Adrenal gland (tissue), 12 donors: Measurements from ENCODE around the gene FOXJ2. TPM values are rescaled to one million over a fixed set of nuclear protein-coding genes. Genes with fewer than 3 reads are reported as not detected.

ENCODE experiments used
- DNase-seq, 7 donors: peaks; one replicate each; pipeline ENCODE4 v3.0.0-alpha.2; 2019 to 2020
- H3K27ac ChIP-seq, 5 donors: fragments of 200-600 bp; sonication (generic) in 4 of 5; 1 replicate in 3 of 5; 2 replicates in 2 of 5; pipeline versions ENCODE4 v1.5.1 to v1.8.0; 2016 to 2020; ENCODE audit warnings: mild to moderate bottlenecking in 1 of 5
- H3K27me3 ChIP-seq: fragments of 200-600 bp; 2 replicates; pipeline ENCODE4 v1.8.0; 2021
- H3K36me3 ChIP-seq, 2 donors: fragments of 200-600 bp; replicated peaks in 1 of 2; 1 replicate in 1 of 2; 2 replicates in 1 of 2; pipeline versions ENCODE4 v1.5.1 to v1.8.0; 2018 to 2022
- H3K4me1 ChIP-seq, 2 donors: fragments of 200-600 bp; replicated peaks in 1 of 2; 1 replicate in 1 of 2; 2 replicates in 1 of 2; pipeline versions ENCODE4 v1.5.1 to v1.8.0; 2018 to 2021
- H3K4me3 ChIP-seq, 4 donors: fragments of 200-600 bp; sonication (generic) in 3 of 4; one replicate each; pipeline ENCODE4 v1.5.1; 2016 to 2018
- H3K9me3 ChIP-seq, 3 donors: fragments of 200-600 bp; sonication (generic) in 1 of 3; replicated peaks in 1 of 3; 1 replicate in 2 of 3; 2 replicates in 1 of 3; pipeline versions ENCODE4 v1.5.1 to v1.8.0; 2016 to 2021
- POLR2A ChIP-seq, 2 donors: fragments of 450-650 bp; IDR thresholded peaks; one replicate each; pipeline ENCODE4 v1.6.1; 2017; ENCODE audit warnings: antibody characterized with exemption in 2 of 2, mild to moderate bottlenecking in 2 of 2, moderate library complexity in 1 of 2
- WGBS, 4 donors: extraction: QIAGEN DNeasy Blood & Tissue Kit in 2 of 4; methylation state at CpG; one replicate each; pipeline versions ENCODE4 v1.1.5 to v1.1.7; 2013 to 2017; 5-methylcytosine and 5-hydroxymethylcytosine counted together
- intact Hi-C, 2 donors: fragments of 100-400 bp; cut with DNase I; formaldehyde crosslinking; loops; one replicate each; pipeline versions ENCODE4 v1.14.1 to v1.15.0; 2022 to 2023
- polyA plus RNA-seq, 3 donors: library from polyadenylated mRNA; stranded (reverse); fragments of 200-250 nt in 2 of 3; fragments of 350-450 nt in 1 of 3; fragmentation: Illumina TruSeq in 1 of 3; extraction: RNeasy Lipid Tissue Mini Kit (QIAGEN cat#74804) in 1 of 3; gene quantifications; one replicate each; pipeline ENCODE4 v1.2.3, GENCODE V29; 2013 to 2014
- total RNA-seq, 9 donors: library from RNA; depleted of rRNA in 4 of 9; stranded (reverse); fragments of >200 nt in 4 of 9; fragments of 120-200 nt in 1 of 9; fragmentation: NEBNext Ultra II Directional in 1 of 9; extraction: Animal tissue kit (Norgen Biotek cat#: 25700) in 1 of 9; gene quantifications; one replicate each; pipeline versions ENCODE4 v1.1.0 to v1.2.4, GENCODE V29; 2013 to 2023
- TF ChIP-seq, protein P1 (sequence below), 6 experiments: fragments of 450-650 bp in 4 of 6; fragments of 200-600 bp in 2 of 6; sonication (generic) in 1 of 6; IDR thresholded peaks; 1 replicate in 5 of 6; 2 replicates in 1 of 6; pipeline versions ENCODE4 v1.5.1 to v1.8.0; 2016 to 2021; ENCODE audit warnings: antibody characterized with exemption in 6 of 6, mild to moderate bottlenecking in 2 of 6, moderate library complexity in 1 of 6
- donor health status: healthy with polysubstance abuse.
- donor health status: Bipolar disorder and iron deficiency.
- donor health status: DM: yes; HTN: yes; CAD: no.
- donor health status: DM: no; HTN: no; CAD: no.
- donor health status: DM: no; HTN: no; CAD: no.
- donor health status: DM: yes; HTN: yes; CAD: no.

Gene FOXJ2
- total and polyA plus RNA-seq, 12 donors: 7.1 to 20.8 (median 12.8) TPM

DNA sequence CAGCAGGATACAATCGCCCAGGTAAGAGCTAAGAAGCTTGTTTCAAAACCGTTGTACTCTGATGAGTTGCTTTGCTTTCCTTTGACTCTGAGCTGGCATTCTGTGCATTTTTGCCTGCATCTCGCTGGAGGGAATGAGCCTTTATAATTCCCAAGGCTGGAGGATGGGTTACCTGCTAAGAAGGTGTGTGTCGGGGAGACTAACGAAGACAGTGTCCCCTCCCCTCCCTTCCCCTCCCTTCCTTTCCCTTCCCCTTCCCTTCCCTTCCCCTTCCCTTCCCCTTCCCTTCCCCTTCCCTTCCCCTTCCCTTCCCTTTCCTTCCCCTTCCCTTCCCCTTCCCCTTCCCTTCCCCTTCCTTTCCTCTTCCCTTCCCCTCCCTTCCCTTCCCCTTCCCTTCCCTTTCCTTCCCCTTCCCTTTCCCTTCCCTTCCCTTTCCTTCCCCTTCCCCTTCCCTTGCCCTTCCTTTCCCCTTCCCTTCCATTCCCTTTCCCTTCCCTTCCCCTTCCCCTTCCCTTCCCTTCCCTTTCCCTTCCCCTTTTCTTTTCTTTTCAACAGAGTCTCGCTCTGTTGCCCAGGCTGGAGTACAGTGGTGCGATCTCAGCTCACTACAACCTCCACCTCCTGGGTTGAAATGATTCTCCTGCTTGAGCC, 18.2 kb downstream of the FOXJ2 start:
- DNase-seq: no peak
- 86 to 90% (median 88%) methylated on average over 6 to 7 of the region's 7 CpGs for WGBS, 4 donors
- Histone ChIP-seq H3K9me3 (no peaks in the 10 kb centered on the region), H3K27me3 (no peaks in the 10 kb centered on the region), H3K4me3 (no peak overlapping the region), H3K4me1 (peaks cover 4 to 37% of the 10 kb centered on the region in 2 donors), H3K36me3 (peaks cover 0 to 84% of the 10 kb centered on the region in 2 donors), H3K27ac (peak overlapping the region in 1 of 5 donors; percentile 27)
- intact Hi-C loops: no loop called here
- TF ChIP-seq POLR2A (IDR thresholded peaks at IDR 0.05): no peak
- TF ChIP-seq, protein P1, sequence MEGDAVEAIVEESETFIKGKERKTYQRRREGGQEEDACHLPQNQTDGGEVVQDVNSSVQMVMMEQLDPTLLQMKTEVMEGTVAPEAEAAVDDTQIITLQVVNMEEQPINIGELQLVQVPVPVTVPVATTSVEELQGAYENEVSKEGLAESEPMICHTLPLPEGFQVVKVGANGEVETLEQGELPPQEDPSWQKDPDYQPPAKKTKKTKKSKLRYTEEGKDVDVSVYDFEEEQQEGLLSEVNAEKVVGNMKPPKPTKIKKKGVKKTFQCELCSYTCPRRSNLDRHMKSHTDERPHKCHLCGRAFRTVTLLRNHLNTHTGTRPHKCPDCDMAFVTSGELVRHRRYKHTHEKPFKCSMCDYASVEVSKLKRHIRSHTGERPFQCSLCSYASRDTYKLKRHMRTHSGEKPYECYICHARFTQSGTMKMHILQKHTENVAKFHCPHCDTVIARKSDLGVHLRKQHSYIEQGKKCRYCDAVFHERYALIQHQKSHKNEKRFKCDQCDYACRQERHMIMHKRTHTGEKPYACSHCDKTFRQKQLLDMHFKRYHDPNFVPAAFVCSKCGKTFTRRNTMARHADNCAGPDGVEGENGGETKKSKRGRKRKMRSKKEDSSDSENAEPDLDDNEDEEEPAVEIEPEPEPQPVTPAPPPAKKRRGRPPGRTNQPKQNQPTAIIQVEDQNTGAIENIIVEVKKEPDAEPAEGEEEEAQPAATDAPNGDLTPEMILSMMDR (IDR thresholded peaks at IDR 0.05): no peak

DNA sequence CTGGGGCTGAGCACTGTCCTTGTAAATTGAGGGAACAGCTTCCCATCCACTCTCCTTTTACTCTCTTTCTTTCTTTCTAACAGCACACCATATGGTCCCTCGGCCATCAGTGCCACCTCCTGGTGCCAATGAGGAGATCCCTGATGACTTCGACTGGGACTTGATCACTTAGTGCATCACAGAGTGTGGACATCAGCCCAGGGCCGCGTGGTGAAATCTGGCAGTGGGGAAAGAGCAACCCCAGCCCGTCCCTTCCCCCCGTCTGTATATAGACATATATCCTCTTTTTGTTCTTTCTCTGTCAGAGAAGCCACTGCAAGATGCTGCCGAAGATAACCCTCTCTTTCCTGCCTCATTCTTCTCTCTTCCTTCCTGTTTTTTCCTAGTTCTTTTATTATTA, 20.2 kb downstream of the FOXJ2 start:
- Histone ChIP-seq H3K4me1 (peaks cover 4 to 30% of the 10 kb centered on the region in 2 donors), H3K36me3 (peaks cover 0 to 66% of the 10 kb centered on the region in 2 donors)
- intact Hi-C loops: no loop called here

DNA sequence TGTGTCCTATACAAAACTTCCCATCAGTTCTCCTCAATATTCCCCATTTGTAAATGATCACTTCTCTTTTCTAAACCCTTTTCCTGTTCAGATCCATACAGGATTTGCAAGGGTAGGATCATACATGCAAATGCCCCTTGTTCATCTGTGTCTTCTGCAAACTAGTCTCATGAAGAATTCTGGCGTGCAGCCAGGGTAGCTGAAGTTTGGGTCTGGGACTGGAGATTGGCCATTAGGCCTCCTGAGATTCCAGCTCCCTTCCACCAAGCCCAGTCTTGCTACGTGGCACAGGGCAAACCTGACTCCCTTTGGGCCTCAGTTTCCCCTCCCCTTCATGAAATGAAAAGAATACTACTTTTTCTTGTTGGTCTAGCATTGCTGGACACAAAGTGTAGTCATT, 22.3 kb downstream of the FOXJ2 start:
- Histone ChIP-seq H3K36me3 (peaks cover 0 to 48% of the 10 kb centered on the region in 2 donors), H3K4me3 (no peak overlapping the region), H3K4me1 (peaks cover 0 to 11% of the 10 kb centered on the region in 2 donors), H3K27me3 (no peaks in the 10 kb centered on the region), H3K9me3 (no peaks in the 10 kb centered on the region), H3K27ac (no peak overlapping the region)
- intact Hi-C loops: no loop called here
- 77 to 94% (median 89%) methylated on average over 2 of the region's 2 CpGs for WGBS, 4 donors
- no peak for TF ChIP-seq POLR2A (IDR thresholded peaks at IDR 0.05)
- TF ChIP-seq, protein P1 (IDR thresholded peaks at IDR 0.05): no peak
- peak in 1 of 7 donors; percentile 33 for DNase-seq

More for the DNA sequence above, 20.2 kb downstream of the FOXJ2 start:
- Histone ChIP-seq H3K9me3 (no peaks in the 10 kb centered on the region), H3K27me3 (no peaks in the 10 kb centered on the region), H3K27ac (peak overlapping the region in 3 of 5 donors; percentile 12 to 73 (median 13)), H3K4me3 (no peak overlapping the region)
- DNase-seq: peak in 6 of 7 donors; percentile 41 to 71 (median 66)
- TF ChIP-seq, protein P1 (IDR thresholded peaks at IDR 0.05): peak in 1 of 6 experiments; percentile 10
- TF ChIP-seq POLR2A (IDR thresholded peaks at IDR 0.05): no peak
- 48 to 68% (median 64%) methylated on average over 7 of the region's 7 CpGs for WGBS, 4 donors

DNA sequence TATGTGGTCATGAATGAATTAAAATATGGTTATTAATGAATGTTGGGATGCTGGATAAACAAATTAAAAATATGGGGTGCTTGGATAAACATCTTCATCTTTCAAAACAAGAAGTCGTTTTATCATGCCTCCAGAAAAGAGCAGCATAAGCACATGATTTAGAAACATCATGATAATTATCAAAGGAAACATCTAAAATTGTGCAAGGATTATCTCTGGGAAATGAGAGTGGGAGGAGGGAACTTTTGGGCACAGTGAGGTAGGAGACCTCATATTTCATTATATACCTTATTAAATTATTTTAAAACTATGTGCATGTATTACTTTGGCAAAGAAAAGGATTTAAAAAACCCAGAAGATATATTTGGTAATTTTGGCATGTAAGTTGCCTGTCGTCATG, 24.8 kb downstream of the FOXJ2 start:
- WGBS, 4 donors: 43 to 60% (median 54%) methylated on average over 2 of the region's 2 CpGs
- peak overlapping the region in 2 of 5 donors; percentile 22 to 45 for H3K27ac ChIP-seq
- no peak overlapping the region for H3K4me3 ChIP-seq
- TF ChIP-seq POLR2A (IDR thresholded peaks at IDR 0.05): no peak
- TF ChIP-seq, protein P1 (IDR thresholded peaks at IDR 0.05): no peak
- no peak for DNase-seq
- intact Hi-C loops: no loop called here
- peaks cover 0 to 28% of the 10 kb centered on the region in 2 donors for H3K36me3 ChIP-seq
- H3K9me3 ChIP-seq: no peaks in the 10 kb centered on the region
- H3K27me3 ChIP-seq: no peaks in the 10 kb centered on the region
- peaks cover 0 to 6% of the 10 kb centered on the region in 2 donors for H3K4me1 ChIP-seq
